KMS-11 (cell line): ENCODE data around the gene ARHGEF39.

Experiments used
- H2AFZ ChIP-seq: fragments of 200-600 bp; sonication (generic); 2 replicates; pipeline ENCODE4 v1.6.1; 2016; ENCODE audit warnings: antibody characterized with exemption, mixed run types, low read depth
- H3K27ac ChIP-seq: fragments of 200-600 bp; sonication (generic); 2 replicates; pipeline ENCODE4 v1.6.1; 2016; ENCODE audit warnings: mild to moderate bottlenecking, mixed run types
- H3K27me3 ChIP-seq: fragments of 200-600 bp; sonication (generic); 2 replicates; pipeline ENCODE4 v1.6.1; 2017; ENCODE audit warnings: mild to moderate bottlenecking, low read depth, mixed run types, moderate library complexity; ENCODE audit not compliant: insufficient read depth
- H3K36me3 ChIP-seq: fragments of 200-600 bp; sonication (generic); 2 replicates; pipeline ENCODE4 v1.6.1; 2017; ENCODE audit warnings: mild to moderate bottlenecking, mixed run types; ENCODE audit not compliant: insufficient read depth
- H3K4me1 ChIP-seq: fragments of 200-600 bp; sonication (generic); 2 replicates; pipeline ENCODE4 v1.6.1; 2016; ENCODE audit warnings: mild to moderate bottlenecking, low read depth, mixed run types; ENCODE audit not compliant: poor library complexity, severe bottlenecking
- H3K4me2 ChIP-seq: fragments of 200-600 bp; sonication (generic); 2 replicates; pipeline ENCODE4 v1.7.0; 2016; ENCODE audit warnings: mild to moderate bottlenecking, mixed run types
- H3K4me3 ChIP-seq: fragments of 200-600 bp; sonication (generic); IDR thresholded peaks from 2 replicates; pipeline ENCODE4 v1.6.1; 2017; ENCODE audit warnings: low read depth, low read length, mixed read lengths; ENCODE audit not compliant: insufficient read depth
- H3K79me2 ChIP-seq: fragments of 200-600 bp; sonication (generic); 2 replicates; pipeline ENCODE4 v1.6.1; 2016; ENCODE audit warnings: low read depth, mixed run types; ENCODE audit not compliant: insufficient read depth
- H3K9ac ChIP-seq: fragments of 200-600 bp; sonication (generic); 2 replicates; pipeline ENCODE4 v1.6.1; 2016; ENCODE audit warnings: mild to moderate bottlenecking, mixed run types
- H4K20me1 ChIP-seq: fragments of 200-600 bp; sonication (generic); 2 replicates; pipeline ENCODE4 v1.6.1; 2016; ENCODE audit warnings: mild to moderate bottlenecking, mixed run types; ENCODE audit not compliant: insufficient read depth
- TF ChIP-seq, protein P1 (sequence below): fragments of 200-600 bp; sonication (generic); conservative IDR thresholded peaks from 2 replicates; pipeline ENCODE4 v1.6.1; 2017; ENCODE audit warnings: low read depth, mild to moderate bottlenecking, antibody characterized with exemption, low read length, moderate library complexity, mixed read lengths

The ARHGEF39 gene

DNA sequence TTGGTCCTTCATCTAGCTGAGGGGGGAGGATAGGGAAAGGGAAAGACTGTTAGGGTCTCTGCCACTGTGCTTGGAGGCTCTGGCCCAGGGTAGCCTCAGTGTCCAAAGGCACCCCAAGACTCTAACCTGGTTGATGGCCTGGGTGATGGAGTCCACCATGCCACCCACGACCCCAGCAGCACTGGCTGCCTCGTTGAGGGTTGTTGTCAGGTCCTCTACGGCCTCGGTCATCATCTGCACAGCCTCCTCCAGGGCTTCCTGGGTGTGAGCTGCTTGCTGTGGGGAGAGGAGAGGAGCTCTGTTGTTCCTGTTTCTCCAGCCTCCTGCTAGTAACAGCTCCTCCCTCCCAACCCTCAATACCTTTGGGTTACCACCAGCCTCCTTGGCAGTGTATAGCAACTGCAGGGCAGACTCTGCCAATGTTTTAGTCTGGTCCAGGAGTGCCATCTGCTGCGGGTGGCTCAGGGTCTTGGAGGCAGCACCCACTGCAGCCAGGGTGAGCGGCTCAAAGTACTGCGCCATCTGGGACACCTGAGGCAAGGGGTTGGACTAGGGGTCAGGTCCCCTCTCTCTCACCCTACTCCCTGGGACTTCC is 40.9 kb upstream of the ARHGEF39 start:
- Histone ChIP-seq H2AFZ (no peak overlapping the region), H3K27ac (no peak overlapping the region), H3K79me2 (no peaks in the 10 kb centered on the region), H4K20me1 (no peaks in the 10 kb centered on the region), H3K9ac (no peak overlapping the region), H3K36me3 (no peaks in the 10 kb centered on the region), H3K4me3 (no peak overlapping the region), H3K4me1 (no peaks in the 10 kb centered on the region), H3K4me2 (no peak overlapping the region), H3K27me3 (no peaks in the 10 kb centered on the region)
- TF ChIP-seq, protein P1, sequence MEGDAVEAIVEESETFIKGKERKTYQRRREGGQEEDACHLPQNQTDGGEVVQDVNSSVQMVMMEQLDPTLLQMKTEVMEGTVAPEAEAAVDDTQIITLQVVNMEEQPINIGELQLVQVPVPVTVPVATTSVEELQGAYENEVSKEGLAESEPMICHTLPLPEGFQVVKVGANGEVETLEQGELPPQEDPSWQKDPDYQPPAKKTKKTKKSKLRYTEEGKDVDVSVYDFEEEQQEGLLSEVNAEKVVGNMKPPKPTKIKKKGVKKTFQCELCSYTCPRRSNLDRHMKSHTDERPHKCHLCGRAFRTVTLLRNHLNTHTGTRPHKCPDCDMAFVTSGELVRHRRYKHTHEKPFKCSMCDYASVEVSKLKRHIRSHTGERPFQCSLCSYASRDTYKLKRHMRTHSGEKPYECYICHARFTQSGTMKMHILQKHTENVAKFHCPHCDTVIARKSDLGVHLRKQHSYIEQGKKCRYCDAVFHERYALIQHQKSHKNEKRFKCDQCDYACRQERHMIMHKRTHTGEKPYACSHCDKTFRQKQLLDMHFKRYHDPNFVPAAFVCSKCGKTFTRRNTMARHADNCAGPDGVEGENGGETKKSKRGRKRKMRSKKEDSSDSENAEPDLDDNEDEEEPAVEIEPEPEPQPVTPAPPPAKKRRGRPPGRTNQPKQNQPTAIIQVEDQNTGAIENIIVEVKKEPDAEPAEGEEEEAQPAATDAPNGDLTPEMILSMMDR = no peak

- Histone ChIP-seq H3K9ac (no peak overlapping the region), H3K4me3 (no peak overlapping the region), H3K4me2 (no peak overlapping the region), H3K79me2 (no peaks in the 10 kb centered on the region), H3K36me3 (no peaks in the 10 kb centered on the region), H2AFZ (no peak overlapping the region), H3K27me3 (no peaks in the 10 kb centered on the region), H4K20me1 (no peaks in the 10 kb centered on the region), H3K27ac (no peak overlapping the region), H3K4me1 (no peaks in the 10 kb centered on the region)
- TF ChIP-seq, protein P1 = no peak
Observed at GRCh38 chr9:35705372-35705771, 40.4 kb upstream of the ARHGEF39 start.

DNA sequence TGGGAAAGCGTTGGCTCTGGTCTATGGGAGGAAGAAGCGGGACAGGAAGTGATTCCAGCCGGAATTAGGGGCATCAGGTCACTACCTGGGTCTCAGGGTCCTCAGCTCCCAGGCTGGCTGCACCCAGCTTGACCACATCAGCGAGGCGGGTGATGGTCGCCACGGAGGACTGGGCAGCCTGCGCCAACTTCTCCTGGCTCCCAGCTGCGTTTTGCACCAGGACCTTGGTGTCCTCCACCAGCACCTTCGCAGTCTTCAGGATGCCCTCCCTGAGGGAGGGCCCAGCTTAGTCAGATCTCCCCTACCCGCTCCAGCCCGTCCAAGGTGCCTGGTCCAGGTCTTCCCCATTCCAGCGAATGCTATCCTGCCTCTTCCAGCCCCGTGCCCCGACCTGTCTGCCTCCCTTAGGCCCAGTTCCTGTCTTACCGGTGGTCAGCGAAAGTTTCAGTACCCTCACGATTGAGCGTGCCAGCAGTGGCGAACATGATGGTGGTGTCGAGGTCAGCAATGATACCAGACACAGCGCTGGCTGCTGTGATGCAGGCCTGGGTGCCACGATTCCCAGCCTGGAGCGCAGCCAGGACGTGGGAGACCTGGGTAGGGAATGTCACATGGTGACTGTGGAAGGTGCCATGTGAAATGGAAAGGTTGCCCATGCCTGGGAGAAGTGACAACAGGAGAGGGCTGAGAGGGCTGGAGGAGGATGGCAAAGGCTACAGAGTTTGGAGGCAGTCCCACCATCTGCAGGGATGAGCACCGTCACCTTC is 39.1 kb upstream of the ARHGEF39 start:
- TF ChIP-seq, protein P1 = no peak
- no peak overlapping the region for H3K4me3 ChIP-seq
- H3K9ac ChIP-seq = no peak overlapping the region
- no peaks in the 10 kb centered on the region for H3K4me1 ChIP-seq
- H3K79me2 ChIP-seq = no peaks in the 10 kb centered on the region
- H3K36me3 ChIP-seq = no peaks in the 10 kb centered on the region; the same call in 1 of the 2 replicates
- no peaks in the 10 kb centered on the region for H3K27me3 ChIP-seq
- no peak overlapping the region for H3K27ac ChIP-seq
- H3K4me2 ChIP-seq = no peak overlapping the region
- no peaks in the 10 kb centered on the region for H4K20me1 ChIP-seq
- H2AFZ ChIP-seq = no peak overlapping the region

GRCh38 chr9:35702696-35703095 is 37.7 kb upstream of the ARHGEF39 start:
- Histone ChIP-seq H3K27ac (no peak overlapping the region), H3K4me1 (no peaks in the 10 kb centered on the region), H3K27me3 (no peaks in the 10 kb centered on the region), H3K4me2 (no peak overlapping the region), H2AFZ (no peak overlapping the region), H3K4me3 (no peak overlapping the region), H3K36me3 (no peaks in the 10 kb centered on the region; the same call in 1 of the 2 replicates), H4K20me1 (no peaks in the 10 kb centered on the region), H3K9ac (no peak overlapping the region), H3K79me2 (no peaks in the 10 kb centered on the region)
- TF ChIP-seq, protein P1 = no peak
